Liver (tissue), 9 donors: ENCODE data around the gene AGBL5. TPM values are rescaled to one million over a fixed set of nuclear protein-coding genes. Genes with fewer than 3 reads are reported as not detected.
A peak's percentile ranks its signal among the peaks of the same experiment; 100 is the strongest.

Source experiments
- DNase-seq: peaks from one replicate; pipeline ENCODE4 v3.0.0-alpha.2; 2017; ENCODE audit warnings: low spot score
- H3K27ac ChIP-seq, 2 donors: one replicate each; pipeline ENCODE4 v1.7.0; 2013; ENCODE audit warnings: inconsistent platforms in 2 of 2, low read length in 2 of 2, control low read depth in 1 of 2, low read depth in 1 of 2, mild to moderate bottlenecking in 1 of 2
- H3K27me3 ChIP-seq, 4 donors: one replicate each; pipeline versions ENCODE4 v1.6.1 to v1.7.0; 2013; ENCODE audit warnings: low read length in 3 of 4, inconsistent platforms in 1 of 4, mild to moderate bottlenecking in 1 of 4, moderate library complexity in 1 of 4; ENCODE audit not compliant: control insufficient read depth in 4 of 4, insufficient read depth in 4 of 4
- H3K36me3 ChIP-seq, 4 donors: one replicate each; pipeline versions ENCODE4 v1.6.1 to v1.7.0; 2013; ENCODE audit warnings: low read length in 3 of 4, mild to moderate bottlenecking in 3 of 4, low read depth in 1 of 4, moderate library complexity in 1 of 4; ENCODE audit not compliant: control insufficient read depth in 4 of 4, insufficient read depth in 3 of 4
- H3K4me1 ChIP-seq, 4 donors: one replicate each; pipeline versions ENCODE4 v1.6.1 to v1.7.0; 2013; ENCODE audit warnings: low read length in 3 of 4, mild to moderate bottlenecking in 3 of 4, moderate library complexity in 1 of 4; ENCODE audit not compliant: control insufficient read depth in 4 of 4, insufficient read depth in 4 of 4
- H3K4me3 ChIP-seq, 3 donors: one replicate each; pipeline versions ENCODE4 v1.6.1 to v1.7.0; 2013; ENCODE audit warnings: low read length in 3 of 3, control low read depth in 1 of 3, low read depth in 1 of 3, mild to moderate bottlenecking in 1 of 3
- H3K9ac ChIP-seq, 2 donors: one replicate each; pipeline ENCODE4 v1.7.0; 2013; ENCODE audit warnings: low read length in 2 of 2, mild to moderate bottlenecking in 2 of 2, moderate library complexity in 2 of 2, control low read depth in 1 of 2, low read depth in 1 of 2
- H3K9me3 ChIP-seq, 4 donors: one replicate each; pipeline versions ENCODE4 v1.6.1 to v1.7.0; 2013; ENCODE audit warnings: low read length in 3 of 4; ENCODE audit not compliant: control insufficient read depth in 4 of 4
- EGR1 ChIP-seq, 2 donors: IDR thresholded peaks; 2 replicates each; pipeline ENCODE4 v1.6.1; 2016 to 2018; ENCODE audit warnings: antibody characterized with exemption in 2 of 2, low read depth in 2 of 2
- FOXA2 ChIP-seq: IDR thresholded peaks from 2 replicates; pipeline ENCODE4 v1.6.1; 2016; ENCODE audit warnings: antibody characterized with exemption
- HNF4A ChIP-seq, 2 donors: conservative IDR thresholded peaks; 2 replicates each; pipeline ENCODE4 v1.6.1; 2016; ENCODE audit warnings: antibody characterized with exemption in 2 of 2, mild to moderate bottlenecking in 2 of 2
- RAD21 ChIP-seq, 2 donors: IDR thresholded peaks; 2 replicates each; pipeline ENCODE4 v1.6.1; 2016; ENCODE audit warnings: antibody characterized with exemption in 2 of 2, mild to moderate bottlenecking in 2 of 2
- REST ChIP-seq: IDR thresholded peaks from 2 replicates; pipeline ENCODE4 v1.6.1; 2016; ENCODE audit warnings: antibody characterized with exemption, mild to moderate bottlenecking
- RXRA ChIP-seq, 2 donors: IDR thresholded peaks; 2 replicates each; pipeline ENCODE4 v1.6.1; 2017 to 2018; ENCODE audit warnings: antibody characterized with exemption in 2 of 2, mild to moderate bottlenecking in 1 of 2
- YY1 ChIP-seq: IDR thresholded peaks from 2 replicates; pipeline ENCODE4 v1.6.1; 2016; ENCODE audit warnings: antibody characterized with exemption, mild to moderate bottlenecking
- ZBTB33 ChIP-seq: IDR thresholded peaks from 2 replicates; pipeline ENCODE4 v1.6.1; 2016; ENCODE audit warnings: antibody characterized with exemption
- WGBS: extraction: QIAGEN DNeasy Blood & Tissue Kit; methylation state at CpG from one replicate; pipeline ENCODE4 v1.1.7; 2013; 5-methylcytosine and 5-hydroxymethylcytosine counted together
- polyA plus RNA-seq, 2 donors: library from polyadenylated mRNA; stranded (reverse) in 1 of 2; unstranded in 1 of 2; fragments of 200-250 nt in 1 of 2; fragments of >200 nt in 1 of 2; fragmentation: Nextera tagmentation in 1 of 2; extraction: Ambion mirVana in 1 of 2; gene quantifications; one replicate each; pipeline versions ENCODE4 v1.2.1 to v1.2.3, GENCODE V29; 2013 to 2015
- total RNA-seq, 2 donors: library from RNA; depleted of rRNA; stranded (reverse); fragments of >200 nt; gene quantifications; one replicate each; pipeline ENCODE4 v1.2.3, GENCODE V29; 2014
- donor health status: healthy.
- donor health status: healthy.
- donor health status: healthy.
- donor health status: healthy.
- donor health status: healthy.

AGBL5 gene
- total and polyA plus RNA-seq, 4 donors, result 3.2 to 9.0 (median 4.8) TPM

- no peak for DNase-seq
- Histone ChIP-seq H3K4me3 (peak overlapping the region; percentile 63 to 84 (median 70)), H3K27me3 (no peaks in the 10 kb centered on the region), H3K9ac (peak overlapping the region; percentile 22 to 52), H3K9me3 (no peaks in the 10 kb centered on the region), H3K36me3 (peaks cover 0 to 1% (median 0%) of the 10 kb centered on the region in 4 donors), H3K27ac (peak overlapping the region; percentile 56 to 60), H3K4me1 (peaks cover 11 to 66% (median 47%) of the 10 kb centered on the region in 4 donors)
- whole genome bisulfite sequencing, result 33% methylated on average over 6 of the region's 6 CpGs
- TF ChIP-seq FOXA2, result no peak
Observed at GRCh38 chr2:27088634-27089033, 37.2 kb downstream of the AGBL5 start.

- peak overlapping the region; percentile 22 to 52 for H3K9ac ChIP-seq
- 40% methylated on average over 14 of the region's 14 CpGs for WGBS
- TF ChIP-seq EGR1 (IDR thresholded peaks at IDR 0.05; ENCODE audit: low read depth in 2 of 2) (no peak), YY1 (no peak), HNF4A (conservative IDR thresholded peaks at IDR 0.05) (peak; percentile 55 to 57), REST (peak; percentile 13), FOXA2 (no peak), RXRA (IDR thresholded peaks at IDR 0.05) (peak; percentile 53 to 60), ZBTB33 (no peak), RAD21 (IDR thresholded peaks at IDR 0.05) (no peak)
- no peaks in the 10 kb centered on the region for H3K27me3 ChIP-seq
- H3K9me3 ChIP-seq, result no peaks in the 10 kb centered on the region
- H3K4me3 ChIP-seq, result peak overlapping the region; percentile 63 to 70 (median 63)
- peaks cover 0 to 1% (median 0%) of the 10 kb centered on the region in 4 donors for H3K36me3 ChIP-seq
- no peak for DNase-seq
- peaks cover 11 to 71% (median 53%) of the 10 kb centered on the region in 4 donors for H3K4me1 ChIP-seq
- H3K27ac ChIP-seq, result peak overlapping the region; percentile 56 to 60
Observed at GRCh38 chr2:27089111-27089954, 37.9 kb downstream of the AGBL5 start.
